NCI-H446 treated with DMSO at 0.1 percent for 48 hours (cell line): Measurements from ENCODE around the gene MRPL36.

ENCODE experiments used
- DNase-seq: peaks from one replicate; lab custom pipeline; 2025; lab: John Stamatoyannopoulos, UW

MRPL36 gene

GRCh38 chr5:1764606-1764960, 35.1 kb downstream of the MRPL36 start:
- no peak for DNase-seq

DNA sequence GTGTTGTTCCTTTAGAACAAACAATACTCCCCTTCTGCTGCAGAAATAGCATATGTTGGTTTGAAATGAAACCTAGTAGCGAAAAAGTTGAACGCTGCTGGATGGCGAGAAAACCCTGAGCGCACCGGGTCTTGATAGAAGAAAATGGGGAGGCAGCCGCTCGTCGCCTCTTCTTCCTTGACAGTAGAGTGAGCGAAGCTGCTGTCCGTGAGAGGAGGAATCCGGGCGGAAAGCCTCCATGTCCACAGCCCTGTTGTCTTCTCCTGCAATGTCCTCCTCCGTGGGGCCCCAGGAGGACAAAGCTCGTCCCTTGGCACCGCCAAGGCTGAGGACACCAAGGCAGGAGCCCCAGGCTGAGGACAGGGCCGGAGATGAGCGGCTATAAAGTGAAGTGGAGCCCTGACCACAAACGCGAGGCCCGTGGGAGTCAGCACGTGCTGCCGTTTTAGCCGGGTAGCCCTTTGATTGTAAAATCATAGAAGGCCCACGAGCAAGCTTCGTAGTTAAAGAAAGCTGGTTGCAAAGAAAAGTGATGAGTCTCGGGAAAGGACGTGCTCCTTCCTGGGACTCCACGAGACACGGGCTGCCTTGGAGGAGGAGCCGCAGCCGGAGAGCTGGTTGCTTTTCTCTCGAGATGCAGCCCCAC, 35.6 kb downstream of the MRPL36 start:
- DNase-seq: no peak

- no peak for DNase-seq
These were observed 36.1 kb downstream of the MRPL36 start for GRCh38 chr5:1763548-1763911.

GRCh38 chr5:1762883-1763547, 36.6 kb downstream of the MRPL36 start:
- DNase-seq: no peak

GRCh38 chr5:1762121-1762882, 37.3 kb downstream of the MRPL36 start:
- DNase-seq: no peak

- no peak for DNase-seq
These were observed 38.2 kb downstream of the MRPL36 start for GRCh38 chr5:1761453-1761755.

GRCh38 chr5:1760656-1761452, 38.8 kb downstream of the MRPL36 start:
- no peak for DNase-seq

GRCh38 chr5:1760231-1760630, 39.4 kb downstream of the MRPL36 start:
- DNase-seq: no peak

- no peak for DNase-seq
These were observed 40.2 kb downstream of the MRPL36 start for GRCh38 chr5:1759378-1759970.

DNA sequence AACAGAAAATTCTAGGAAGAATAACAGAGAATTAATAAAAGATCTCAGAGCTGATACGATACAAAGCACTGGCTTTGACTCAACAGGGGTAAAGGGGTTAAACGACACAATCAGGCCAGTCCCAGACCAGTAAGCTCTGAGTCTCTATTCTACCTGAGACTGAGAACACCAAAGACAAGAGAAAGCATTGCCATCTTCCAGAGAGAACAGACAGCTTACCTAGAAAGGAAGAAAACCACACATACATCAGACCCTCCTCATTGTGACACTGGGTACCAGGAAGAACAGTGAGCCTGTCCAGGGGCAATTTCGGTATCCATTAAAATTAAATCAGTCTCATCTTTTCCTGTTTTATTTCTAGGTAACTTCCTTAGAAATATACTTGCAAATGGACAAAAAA, 41.1 kb downstream of the MRPL36 start:
- DNase-seq: no peak

DNA sequence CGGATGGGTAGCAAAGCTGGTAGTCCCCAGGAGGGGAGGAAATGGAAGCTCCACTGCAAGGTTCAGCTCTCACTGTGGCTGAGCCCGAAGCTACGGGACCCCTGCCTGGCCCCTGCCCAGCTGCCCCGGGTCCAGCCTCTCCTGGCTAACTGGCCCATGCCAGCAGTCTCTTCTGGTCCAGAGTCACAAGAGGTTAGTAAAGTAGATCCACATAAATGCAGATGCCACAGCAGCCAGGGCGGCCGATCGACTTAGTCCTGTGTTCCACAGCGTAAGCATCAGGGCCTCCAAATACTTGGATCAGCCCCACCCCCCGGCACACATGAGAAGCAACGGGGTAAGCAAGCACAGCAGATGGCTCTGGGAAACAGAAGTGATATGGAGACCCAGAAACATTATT, 42.1 kb downstream of the MRPL36 start:
- no peak for DNase-seq

DNA sequence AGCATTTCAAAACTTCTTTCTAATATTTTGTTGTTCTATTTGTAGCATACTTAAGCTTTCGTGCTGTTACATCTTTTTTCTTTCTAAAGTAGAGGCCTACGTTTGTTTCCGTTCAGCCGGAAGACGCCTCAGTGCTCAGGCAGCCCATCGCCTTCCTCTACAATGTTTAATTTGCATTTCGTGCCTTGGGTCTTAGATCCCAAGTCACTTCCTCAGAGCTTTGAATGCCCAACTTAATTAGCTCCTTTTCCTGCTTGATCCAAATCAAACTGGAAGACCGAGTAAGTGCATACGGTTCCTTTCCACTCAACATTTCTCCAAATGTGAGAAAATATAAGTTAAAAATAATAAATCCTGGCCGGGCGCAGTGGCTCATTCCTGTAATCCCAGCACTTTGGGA, 43.2 kb downstream of the MRPL36 start:
- no peak for DNase-seq

- no peak for DNase-seq
These were observed 44.2 kb downstream of the MRPL36 start for GRCh38 chr5:1755321-1755949.

- no peak for DNase-seq
These were observed 45.0 kb downstream of the MRPL36 start for GRCh38 chr5:1754531-1755220.

GRCh38 chr5:1753490-1753889, 46.1 kb downstream of the MRPL36 start:
- DNase-seq: no peak

- no peak for DNase-seq
These were observed 46.8 kb downstream of the MRPL36 start for GRCh38 chr5:1752881-1753280.

GRCh38 chr5:1751864-1752822, 47.5 kb downstream of the MRPL36 start:
- no peak for DNase-seq

GRCh38 chr5:1751026-1751863, 48.4 kb downstream of the MRPL36 start:
- DNase-seq: no peak

GRCh38 chr5:1750469-1750868, 49.2 kb downstream of the MRPL36 start:
- no peak for DNase-seq
